Measurements from ENCODE around the gene FANCC.

GRCh38 chr9:95089257-95090022 is 228.1 kb downstream of the FANCC start:
- TF ChIP-seq EZH2phosphoT487 (IDR thresholded peaks at IDR 0.05; ENCODE audit: insufficient read depth, low read depth), result no peak
- TF ChIP-seq EZH2 (IDR thresholded peaks at IDR 0.05; ENCODE audit: insufficient read depth, poor library complexity, severe bottlenecking), result no peak
